SKM-1 (cell line): ENCODE measurements around the gene GJA5.
A peak's percentile ranks its signal among the peaks of the same experiment; 100 is the strongest.
"Not testable (repeated sequence)": the region's sequence is repeated elsewhere in the genome, so short reads cannot be mapped to it uniquely, and the experiment has no call there.

Source experiments
- DNase-seq: peaks from one replicate; lab custom pipeline; 2025; ENCODE audit not compliant: unreplicated experiment; lab: John Stamatoyannopoulos, UW

GJA5 gene

DNA sequence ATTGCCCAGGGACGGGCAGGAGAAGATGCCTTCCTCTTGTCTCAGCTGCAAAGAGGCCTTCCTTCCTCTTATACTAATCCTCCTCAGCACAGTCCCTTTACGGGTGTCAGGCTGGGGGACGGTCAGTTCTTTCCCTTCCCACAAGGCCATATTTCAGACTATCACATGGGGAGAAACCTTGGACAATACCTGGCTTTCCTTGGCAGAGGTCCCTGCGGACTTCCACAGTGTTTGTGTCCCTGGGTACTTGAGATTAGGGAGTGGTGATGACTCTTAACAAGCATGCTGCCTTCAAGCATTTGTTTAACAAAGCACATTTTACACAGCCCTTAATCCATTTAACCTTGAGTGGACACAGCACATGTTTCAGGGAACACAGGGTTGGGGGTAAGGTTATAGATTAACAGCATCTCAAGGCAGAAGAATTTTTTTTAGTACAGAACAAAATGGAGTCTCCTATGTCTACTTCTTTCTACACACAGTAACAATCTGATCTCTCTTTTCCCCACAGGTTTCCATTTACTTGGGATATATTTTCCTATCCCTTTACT is 26.0 kb downstream of the GJA5 start:
- DNase-seq = not testable (repeated sequence)

DNA sequence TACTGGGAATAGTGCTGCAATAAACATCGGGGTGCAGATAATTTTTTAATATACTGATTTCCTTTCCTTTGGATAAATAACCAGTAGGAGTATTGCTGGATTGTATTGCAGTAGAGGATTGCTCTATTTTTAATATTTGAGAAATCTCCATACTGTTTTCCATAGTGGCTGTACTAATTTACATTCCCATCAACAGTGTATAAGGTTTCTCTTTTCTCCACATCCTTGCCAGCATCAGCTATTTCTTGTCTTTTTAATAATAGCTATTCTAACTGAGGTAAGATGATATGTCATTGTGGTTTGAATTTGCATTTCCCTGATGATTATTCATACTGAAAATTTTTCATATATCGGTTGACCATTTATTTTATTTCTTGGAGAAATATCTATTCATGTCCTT is 31.1 kb downstream of the GJA5 start:
- no peak for DNase-seq

DNA sequence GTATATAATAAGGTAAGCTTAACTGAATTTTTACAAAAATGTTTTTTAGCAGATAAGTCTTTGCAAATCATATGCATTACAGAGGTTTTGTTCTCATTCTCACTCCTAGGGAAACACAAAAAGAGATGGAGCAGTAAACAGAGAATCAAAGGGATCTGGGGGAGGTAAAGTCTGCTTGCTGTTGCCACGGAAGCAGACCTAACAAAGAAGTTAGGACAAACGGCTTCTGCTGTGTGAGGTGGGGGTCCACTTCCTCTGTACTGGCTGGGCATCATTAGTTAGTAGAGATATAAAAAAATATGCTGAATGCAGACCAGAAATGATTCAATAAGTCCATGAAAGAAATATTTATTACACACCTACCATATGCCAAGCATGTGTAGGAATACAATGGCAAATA is 34.2 kb downstream of the GJA5 start:
- no peak for DNase-seq

DNA sequence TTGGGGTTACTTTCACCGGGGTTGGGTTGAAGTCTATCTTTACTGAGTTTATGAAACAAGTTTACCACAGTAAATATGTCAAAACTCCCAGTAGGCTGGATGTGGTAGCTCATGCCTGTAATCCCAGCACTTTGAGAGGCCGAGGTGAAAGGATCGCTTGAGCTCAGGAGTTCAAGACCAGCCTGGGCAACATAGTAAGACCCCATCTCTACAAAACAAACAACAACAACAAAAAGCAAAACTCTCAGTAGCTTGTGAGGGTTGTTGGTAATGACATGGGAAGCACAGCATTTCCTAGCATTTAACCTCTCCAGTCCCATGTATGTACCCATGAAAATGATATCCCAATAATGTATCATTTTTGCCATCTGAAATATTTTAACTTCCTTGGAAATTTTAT is 34.7 kb downstream of the GJA5 start:
- DNase-seq = no peak

DNA sequence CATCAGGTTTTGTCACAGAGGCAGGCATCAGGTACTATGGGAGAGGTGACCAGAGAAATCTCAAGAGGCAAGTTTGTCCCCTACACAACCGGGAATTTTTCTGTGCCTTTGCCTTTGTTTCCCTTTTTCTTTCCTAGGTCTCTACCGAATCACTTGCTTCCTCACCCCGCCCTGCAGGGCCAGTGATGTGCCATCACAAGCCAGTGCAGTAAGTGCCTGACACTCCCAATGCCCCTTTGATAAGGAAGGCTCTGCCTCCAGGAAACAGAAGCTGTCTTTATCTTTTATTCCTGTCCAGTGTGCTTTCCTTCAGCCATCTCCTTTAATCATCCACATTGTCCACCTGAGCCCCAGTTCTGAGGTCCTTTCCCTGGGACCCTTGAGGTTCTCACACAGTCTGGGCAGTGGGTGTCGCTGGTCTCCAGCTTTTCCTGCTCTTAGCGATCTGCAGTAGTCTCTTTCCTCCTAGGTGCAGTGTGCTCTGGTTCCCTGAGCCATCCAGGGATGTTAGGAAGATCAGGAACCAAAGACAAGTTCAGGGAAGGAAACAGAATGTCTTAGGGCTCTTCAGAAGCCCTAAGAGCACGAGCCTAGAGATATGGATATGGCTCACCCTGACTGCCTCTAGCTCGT is 36.6 kb downstream of the GJA5 start:
- no peak for DNase-seq

DNA sequence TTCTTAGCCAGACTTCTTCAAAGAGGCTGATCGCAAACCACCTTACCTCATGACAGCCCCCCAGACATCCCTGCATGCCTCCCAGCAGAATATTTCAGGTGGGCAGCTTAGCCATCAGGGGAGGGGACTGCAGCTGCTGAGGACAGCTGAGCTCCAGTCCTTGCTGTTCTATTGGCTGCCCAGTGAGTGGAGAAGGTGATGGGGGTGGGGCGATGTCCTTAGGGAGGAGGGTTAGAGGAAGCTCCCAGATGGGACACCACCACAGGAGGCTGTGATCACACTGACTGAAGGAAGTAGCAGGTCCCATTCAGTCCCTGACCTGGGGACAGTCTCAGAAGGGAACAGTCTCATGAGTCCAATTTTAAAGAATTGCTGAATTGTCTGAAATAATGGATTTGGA is 38.3 kb downstream of the GJA5 start:
- DNase-seq = no peak

DNA sequence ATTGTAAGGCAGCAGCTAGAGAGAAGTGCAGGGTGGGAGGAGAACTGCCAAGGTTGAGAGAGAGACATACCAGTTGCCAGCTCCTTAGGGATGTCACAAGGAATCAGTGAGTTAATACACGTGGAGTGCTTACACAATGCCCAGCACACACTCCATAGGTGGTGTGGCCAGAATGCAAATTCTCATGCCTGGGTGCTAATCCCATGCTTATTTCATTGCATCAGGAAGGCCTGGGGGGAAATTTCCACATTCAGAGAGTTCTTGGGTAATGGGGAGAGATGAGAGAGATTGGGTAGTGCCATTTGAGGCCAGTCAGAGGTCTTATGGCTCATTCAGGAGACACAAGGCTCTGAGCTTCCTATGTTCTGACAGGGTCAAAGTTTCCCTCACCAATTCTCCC is 38.7 kb downstream of the GJA5 start:
- peak; percentile 74 for DNase-seq

DNA sequence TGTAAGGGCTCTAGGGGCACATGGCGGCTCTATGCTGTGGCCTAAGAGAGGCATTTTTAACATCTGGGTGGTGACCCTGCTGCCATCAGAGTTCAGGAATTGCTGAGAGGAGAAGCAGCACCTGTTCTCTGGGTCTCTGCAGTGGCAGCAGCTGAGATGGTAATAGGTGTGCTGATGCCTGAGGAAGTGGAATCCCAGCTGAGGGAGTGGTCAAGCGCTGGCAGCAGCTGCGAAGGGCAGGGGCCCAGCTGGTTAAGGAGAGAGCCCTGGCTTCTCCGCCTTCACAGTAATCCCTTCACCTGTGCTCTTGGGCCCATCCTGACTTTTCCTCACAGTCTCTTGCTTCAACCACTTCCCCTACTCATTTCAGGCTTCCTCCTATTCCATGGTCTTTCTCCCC is 39.8 kb downstream of the GJA5 start:
- DNase-seq = no peak

DNA sequence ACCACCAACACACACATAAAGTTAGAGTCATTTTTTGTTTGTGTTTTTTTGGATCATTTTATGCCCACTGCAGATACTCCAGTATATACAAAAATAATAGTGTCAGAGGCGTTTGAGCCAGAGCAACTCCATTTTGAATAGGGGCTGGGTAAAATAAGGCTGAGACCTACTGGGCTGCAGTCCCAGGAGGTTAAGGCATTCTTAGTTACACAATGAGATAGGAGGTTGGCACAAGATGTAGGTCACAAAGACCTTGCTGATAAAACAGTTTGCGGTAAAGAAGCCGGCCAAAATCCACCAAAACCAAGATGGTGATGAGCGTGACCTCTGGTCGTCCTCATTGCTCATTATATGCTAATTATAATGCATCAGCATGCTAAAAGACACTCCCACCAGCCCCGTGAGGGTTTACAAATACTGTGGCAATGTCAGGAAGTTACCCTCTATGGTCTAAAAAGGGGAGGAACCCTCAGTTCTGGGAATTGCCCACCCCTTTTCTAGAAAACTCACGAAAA is 40.6 kb downstream of the GJA5 start:
- no peak for DNase-seq

DNA sequence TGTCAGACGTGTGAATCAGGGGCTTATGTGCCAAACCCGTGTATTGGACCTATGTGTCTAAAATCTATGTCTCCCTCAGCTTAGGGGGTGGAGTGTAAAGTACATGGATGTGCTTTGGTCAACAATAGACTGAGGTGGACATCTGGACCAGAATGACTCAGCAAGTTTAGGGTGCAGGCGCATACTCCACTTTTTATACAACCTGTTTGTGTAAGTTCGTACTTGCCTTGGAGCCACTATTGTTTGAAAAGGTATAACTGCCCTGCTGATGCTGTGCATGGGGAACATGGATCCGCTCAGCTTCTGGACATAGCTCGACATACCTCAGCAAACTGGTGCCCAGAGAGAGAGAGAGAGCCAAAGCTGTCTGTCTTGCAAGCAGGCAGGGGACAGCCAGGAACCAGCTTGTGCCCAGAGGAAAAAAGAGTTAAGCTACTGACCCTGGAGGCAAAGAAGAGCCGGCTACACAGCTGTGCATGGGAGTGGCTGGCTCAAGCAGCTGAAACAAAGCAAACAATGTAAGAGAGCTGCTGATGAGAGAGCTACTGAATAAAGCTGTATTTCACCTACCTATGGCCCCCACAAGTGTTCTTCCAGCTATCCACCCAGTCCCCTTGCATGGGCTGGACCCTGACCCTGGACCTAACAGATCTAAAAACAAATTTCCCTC is 41.2 kb downstream of the GJA5 start:
- DNase-seq = no peak

DNA sequence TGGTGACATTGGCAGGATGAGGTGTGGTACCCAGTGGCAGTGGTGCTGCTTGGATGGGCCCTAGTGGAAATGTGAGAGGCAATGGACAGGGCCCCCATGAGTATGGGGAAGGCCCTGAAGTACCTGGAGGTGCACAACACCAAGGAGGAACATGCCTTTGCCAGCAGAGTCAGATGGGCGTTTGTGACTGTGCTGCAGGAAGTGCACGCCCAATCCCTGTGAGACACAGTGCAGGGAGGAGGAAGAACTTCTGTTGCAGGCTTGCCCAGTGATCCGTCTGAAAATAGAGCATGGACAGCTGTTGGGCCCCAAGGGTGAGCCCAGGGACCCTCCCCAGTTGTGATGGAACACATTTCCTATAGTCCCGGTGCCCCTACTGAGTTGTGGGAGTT is 42.7 kb downstream of the GJA5 start:
- no peak for DNase-seq

DNA sequence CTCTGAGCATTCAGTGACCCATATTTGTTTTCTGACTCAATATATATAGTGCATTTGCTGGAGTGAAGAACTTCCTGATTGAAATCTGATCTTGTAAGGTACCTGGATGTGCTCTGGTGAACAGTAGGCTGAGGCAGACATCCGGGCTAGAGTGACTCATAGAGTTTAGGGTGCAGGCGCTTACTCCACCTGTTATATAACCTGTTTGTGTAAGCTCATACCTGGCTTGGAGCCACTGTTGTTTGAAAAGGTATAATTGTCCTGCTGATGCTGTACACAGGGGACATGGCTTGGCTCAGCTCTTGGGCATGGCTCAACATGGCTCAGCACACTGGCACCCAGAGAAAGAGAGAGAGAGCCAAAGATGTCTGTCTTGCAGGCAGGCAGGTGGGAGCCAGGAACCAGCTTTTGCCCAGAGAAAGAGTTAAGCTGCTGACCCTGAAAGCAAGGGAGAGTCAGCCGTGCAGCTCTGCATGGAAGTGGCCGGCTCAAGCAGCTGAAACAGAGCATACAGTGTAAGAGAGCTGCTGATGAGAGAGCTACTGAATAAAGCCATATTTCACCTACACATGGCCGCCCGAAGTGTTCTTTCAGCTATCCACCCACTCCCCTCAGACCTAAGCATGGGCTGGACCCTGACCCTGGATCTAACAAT is 43.2 kb downstream of the GJA5 start:
- DNase-seq = no peak

DNA sequence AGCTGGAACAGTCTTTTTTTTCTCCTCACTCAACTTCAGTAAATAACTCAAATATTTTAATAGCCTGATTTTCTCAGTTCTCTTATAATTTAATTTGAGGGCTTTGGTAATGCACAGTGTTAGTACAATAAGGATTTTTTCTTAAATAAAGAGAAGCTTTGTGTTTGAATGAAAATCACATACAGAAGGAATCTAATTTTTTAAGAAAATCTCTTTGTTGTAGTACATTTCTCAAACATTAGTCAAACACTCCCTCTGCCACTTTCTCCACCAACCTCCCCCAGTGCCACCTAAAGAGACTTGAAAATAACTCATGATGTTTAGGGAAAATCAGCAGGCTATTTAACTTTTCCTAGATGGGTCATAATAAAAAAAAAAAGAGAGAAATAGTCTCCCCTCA is 47.8 kb downstream of the GJA5 start:
- DNase-seq = no peak
